ENCODE data around the gene CDCA4. TPM values are rescaled to one million over a fixed set of nuclear protein-coding genes. Genes with fewer than 3 reads are reported as not detected.

Gene CDCA4
- total RNA-seq, 2 experiments from 2014 or later = 59.4 to 63.5 TPM

- no peak for TF ChIP-seq CTCF (IDR thresholded peaks at IDR 0.05)
- Mint-ChIP-seq H3K4me3 (no peak overlapping the region), H3K27ac (no peak overlapping the region), H3K9me3 (no peaks in the 10 kb centered on the region), H3K4me1 (ENCODE audit: low read depth) (peaks cover 6% of the 10 kb centered on the region), H3K36me3 (ENCODE audit: low read depth) (peaks cover 23% of the 10 kb centered on the region), H3K27me3 (no peaks in the 10 kb centered on the region)
- intact Hi-C loops (cut with micrococcal nuclease) = no loop called here
- ATAC-seq (no peak), DNase-seq (no peak)
- POLR2A ChIA-PET = interaction anchor here (5.9 kb wide), 1 partner anchor 10 kb away, joined by 69 read pairs; the partner anchor contains the start of gene CDCA4
- CTCF ChIA-PET = no interaction called here
Measured at GRCh38 chr14:105007593-105008264, 13.2 kb downstream of the CDCA4 start.

- DNase-seq (no peak), ATAC-seq (no peak)
- Mint-ChIP-seq H3K9me3 (no peaks in the 10 kb centered on the region), H3K36me3 (ENCODE audit: low read depth) (peaks cover 18% of the 10 kb centered on the region), H3K27me3 (no peaks in the 10 kb centered on the region), H3K27ac (no peak overlapping the region), H3K4me3 (no peak overlapping the region), H3K4me1 (ENCODE audit: low read depth) (peaks cover 3% of the 10 kb centered on the region)
- intact Hi-C loops (cut with micrococcal nuclease) = no loop called here
- ChIA-PET CTCF (interaction anchor here (1.3 kb wide), 1 partner anchor 38 kb away, joined by 3 read pairs; no protein-coding TSS in a partner anchor), POLR2A (interaction anchor here (0.5 to 5.9 kb wide), 4 partner anchors 9 to 38 kb away, joined by 3 to 69 read pairs (median 3); partner anchors contain the start of gene CDCA4)
- no peak for TF ChIP-seq CTCF (IDR thresholded peaks at IDR 0.05)
Measured at GRCh38 chr14:105006831-105007592, 13.9 kb downstream of the CDCA4 start.

GRCh38 chr14:105005929-105006830 is 14.7 kb downstream of the CDCA4 start:
- Mint-ChIP-seq H3K9me3 (no peaks in the 10 kb centered on the region), H3K27ac (no peak overlapping the region), H3K27me3 (no peaks in the 10 kb centered on the region), H3K4me3 (no peak overlapping the region), H3K36me3 (ENCODE audit: low read depth) (peaks cover 10% of the 10 kb centered on the region), H3K4me1 (ENCODE audit: low read depth) (peaks cover 3% of the 10 kb centered on the region)
- no peak for DNase-seq
- ATAC-seq = no peak
- ChIA-PET CTCF (interaction anchor here (1.3 to 1.4 kb wide), 3 partner anchors 31 to 39 kb away, joined by 3 read pairs; no protein-coding TSS in a partner anchor), POLR2A (interaction anchor here (0.5 to 5.9 kb wide), 6 partner anchors 8 to 40 kb away, joined by 3 to 69 read pairs (median 3); partner anchors contain the start of gene CDCA4)
- no peak for TF ChIP-seq CTCF (IDR thresholded peaks at IDR 0.05)
- intact Hi-C loops (cut with micrococcal nuclease) = no loop called here

GRCh38 chr14:105005329-105005928 is 15.5 kb downstream of the CDCA4 start:
- Mint-ChIP-seq H3K4me3 (no peak overlapping the region), H3K9me3 (no peaks in the 10 kb centered on the region), H3K27me3 (no peaks in the 10 kb centered on the region), H3K36me3 (ENCODE audit: low read depth) (peaks cover 7% of the 10 kb centered on the region), H3K4me1 (ENCODE audit: low read depth) (peaks cover 3% of the 10 kb centered on the region), H3K27ac (no peak overlapping the region)
- CTCF ChIA-PET = interaction anchor here (1.3 to 1.4 kb wide), 2 partner anchors 30 to 38 kb away, joined by 3 read pairs; no protein-coding TSS in a partner anchor
- ATAC-seq (no peak), DNase-seq (no peak)
- intact Hi-C loops (cut with micrococcal nuclease) = no loop called here
- TF ChIP-seq CTCF (IDR thresholded peaks at IDR 0.05) = no peak
- POLR2A ChIA-PET = interaction anchor here (1.1 to 5.9 kb wide), 3 partner anchors 12 to 41 kb away, joined by 3 to 69 read pairs (median 3); partner anchors contain the start of gene CDCA4
